ENCODE results near the gene SDK1. TPM values are rescaled to one million over a fixed set of nuclear protein-coding genes. Genes with fewer than 3 reads are reported as not detected.

SDK1 gene
- total and polyA plus RNA-seq, 4 donors, result 0.12 to 0.47 (median 0.36) TPM

DNA sequence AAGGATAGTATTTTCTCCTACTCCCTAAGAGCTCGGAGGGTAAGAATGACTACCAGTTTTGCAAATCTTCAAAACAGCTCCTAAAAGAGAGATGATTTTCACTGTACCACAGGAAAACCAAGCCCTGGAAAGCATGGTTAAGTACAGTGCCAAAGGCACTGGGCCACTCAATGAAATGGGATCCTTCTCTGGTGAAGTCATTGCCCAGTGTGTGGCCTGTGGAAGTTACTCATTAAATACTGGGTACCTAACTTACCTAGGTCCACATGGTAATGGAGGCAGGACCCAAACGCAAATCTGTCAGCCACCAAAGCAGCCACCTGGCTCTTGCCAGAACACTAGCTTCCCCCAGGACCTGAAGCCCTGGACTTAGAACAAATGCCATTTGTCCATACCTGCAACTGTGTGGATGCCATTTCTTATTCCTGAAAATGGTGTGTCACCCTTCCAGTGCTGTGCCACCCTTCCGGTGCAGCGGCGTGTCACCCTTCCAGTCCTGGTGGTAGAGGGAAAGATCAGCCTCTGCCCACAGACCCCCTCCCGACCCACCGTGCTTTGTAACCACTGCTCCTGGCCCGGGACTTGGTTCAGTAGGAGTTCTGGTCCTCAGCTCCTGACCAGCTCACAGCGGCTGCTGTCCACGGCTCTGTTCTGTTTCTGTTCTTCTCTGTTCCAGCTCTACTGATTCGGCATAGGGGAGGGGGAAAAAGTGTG, 659.2 kb downstream of the SDK1 start:
- WGBS, result 90% methylated on average over 11 of the region's 11 CpGs
- Histone ChIP-seq H3K4me1 (ENCODE audit: control insufficient read depth in 4 of 4, insufficient read depth in 4 of 4, low read length in 3 of 4) (no peaks in the 10 kb centered on the region), H3K4me3 (ENCODE audit: low read depth in 1 of 3, low read length in 3 of 3) (no peak overlapping the region), H3K36me3 (ENCODE audit: control insufficient read depth in 4 of 4, insufficient read depth in 3 of 4, low read depth in 1 of 4, low read length in 3 of 4) (no peaks in the 10 kb centered on the region), H3K27ac (ENCODE audit: low read depth in 1 of 2, low read length in 2 of 2) (no peak overlapping the region), H3K9me3 (ENCODE audit: control insufficient read depth in 4 of 4, low read length in 3 of 4) (peaks cover 0 to 3% (median 0%) of the 10 kb centered on the region in 4 donors), H3K27me3 (ENCODE audit: control insufficient read depth in 4 of 4, insufficient read depth in 4 of 4, low read length in 3 of 4) (no peaks in the 10 kb centered on the region), H3K9ac (ENCODE audit: low read depth in 1 of 2, low read length in 2 of 2) (no peak overlapping the region)
- DNase-seq (ENCODE audit: low spot score), result no peak
- TF ChIP-seq RXRA (IDR thresholded peaks at IDR 0.05) (no peak), HNF4A (conservative IDR thresholded peaks at IDR 0.05) (no peak), YY1 (IDR thresholded peaks at IDR 0.05) (no peak), HNF4G (IDR thresholded peaks at IDR 0.05) (no peak), FOXA2 (IDR thresholded peaks at IDR 0.05) (no peak), EGR1 (IDR thresholded peaks at IDR 0.05; ENCODE audit: low read depth in 2 of 2) (no peak), NR2F2 (IDR thresholded peaks at IDR 0.05) (no peak), GABPA (IDR thresholded peaks at IDR 0.05 in 1 of 2, conservative IDR thresholded peaks at IDR 0.05 in 1 of 2) (no peak), RAD21 (IDR thresholded peaks at IDR 0.05) (no peak), TAF1 (conservative IDR thresholded peaks at IDR 0.05) (no peak), JUND (IDR thresholded peaks at IDR 0.05) (no peak), FOXA1 (IDR thresholded peaks at IDR 0.05) (no peak), SP1 (IDR thresholded peaks at IDR 0.05) (no peak)
- TF ChIP-seq, protein P1, sequence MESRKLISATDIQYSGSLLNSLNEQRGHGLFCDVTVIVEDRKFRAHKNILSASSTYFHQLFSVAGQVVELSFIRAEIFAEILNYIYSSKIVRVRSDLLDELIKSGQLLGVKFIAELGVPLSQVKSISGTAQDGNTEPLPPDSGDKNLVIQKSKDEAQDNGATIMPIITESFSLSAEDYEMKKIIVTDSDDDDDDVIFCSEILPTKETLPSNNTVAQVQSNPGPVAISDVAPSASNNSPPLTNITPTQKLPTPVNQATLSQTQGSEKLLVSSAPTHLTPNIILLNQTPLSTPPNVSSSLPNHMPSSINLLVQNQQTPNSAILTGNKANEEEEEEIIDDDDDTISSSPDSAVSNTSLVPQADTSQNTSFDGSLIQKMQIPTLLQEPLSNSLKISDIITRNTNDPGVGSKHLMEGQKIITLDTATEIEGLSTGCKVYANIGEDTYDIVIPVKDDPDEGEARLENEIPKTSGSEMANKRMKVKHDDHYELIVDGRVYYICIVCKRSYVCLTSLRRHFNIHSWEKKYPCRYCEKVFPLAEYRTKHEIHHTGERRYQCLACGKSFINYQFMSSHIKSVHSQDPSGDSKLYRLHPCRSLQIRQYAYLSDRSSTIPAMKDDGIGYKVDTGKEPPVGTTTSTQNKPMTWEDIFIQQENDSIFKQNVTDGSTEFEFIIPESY (IDR thresholded peaks at IDR 0.05), result no peak
- TF ChIP-seq, protein P2, sequence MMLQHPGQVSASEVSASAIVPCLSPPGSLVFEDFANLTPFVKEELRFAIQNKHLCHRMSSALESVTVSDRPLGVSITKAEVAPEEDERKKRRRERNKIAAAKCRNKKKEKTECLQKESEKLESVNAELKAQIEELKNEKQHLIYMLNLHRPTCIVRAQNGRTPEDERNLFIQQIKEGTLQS (IDR thresholded peaks at IDR 0.05), result no peak
- TF ChIP-seq, protein P3, sequence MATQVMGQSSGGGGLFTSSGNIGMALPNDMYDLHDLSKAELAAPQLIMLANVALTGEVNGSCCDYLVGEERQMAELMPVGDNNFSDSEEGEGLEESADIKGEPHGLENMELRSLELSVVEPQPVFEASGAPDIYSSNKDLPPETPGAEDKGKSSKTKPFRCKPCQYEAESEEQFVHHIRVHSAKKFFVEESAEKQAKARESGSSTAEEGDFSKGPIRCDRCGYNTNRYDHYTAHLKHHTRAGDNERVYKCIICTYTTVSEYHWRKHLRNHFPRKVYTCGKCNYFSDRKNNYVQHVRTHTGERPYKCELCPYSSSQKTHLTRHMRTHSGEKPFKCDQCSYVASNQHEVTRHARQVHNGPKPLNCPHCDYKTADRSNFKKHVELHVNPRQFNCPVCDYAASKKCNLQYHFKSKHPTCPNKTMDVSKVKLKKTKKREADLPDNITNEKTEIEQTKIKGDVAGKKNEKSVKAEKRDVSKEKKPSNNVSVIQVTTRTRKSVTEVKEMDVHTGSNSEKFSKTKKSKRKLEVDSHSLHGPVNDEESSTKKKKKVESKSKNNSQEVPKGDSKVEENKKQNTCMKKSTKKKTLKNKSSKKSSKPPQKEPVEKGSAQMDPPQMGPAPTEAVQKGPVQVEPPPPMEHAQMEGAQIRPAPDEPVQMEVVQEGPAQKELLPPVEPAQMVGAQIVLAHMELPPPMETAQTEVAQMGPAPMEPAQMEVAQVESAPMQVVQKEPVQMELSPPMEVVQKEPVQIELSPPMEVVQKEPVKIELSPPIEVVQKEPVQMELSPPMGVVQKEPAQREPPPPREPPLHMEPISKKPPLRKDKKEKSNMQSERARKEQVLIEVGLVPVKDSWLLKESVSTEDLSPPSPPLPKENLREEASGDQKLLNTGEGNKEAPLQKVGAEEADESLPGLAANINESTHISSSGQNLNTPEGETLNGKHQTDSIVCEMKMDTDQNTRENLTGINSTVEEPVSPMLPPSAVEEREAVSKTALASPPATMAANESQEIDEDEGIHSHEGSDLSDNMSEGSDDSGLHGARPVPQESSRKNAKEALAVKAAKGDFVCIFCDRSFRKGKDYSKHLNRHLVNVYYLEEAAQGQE (IDR thresholded peaks at IDR 0.05), result no peak
- TF ChIP-seq, protein P4, sequence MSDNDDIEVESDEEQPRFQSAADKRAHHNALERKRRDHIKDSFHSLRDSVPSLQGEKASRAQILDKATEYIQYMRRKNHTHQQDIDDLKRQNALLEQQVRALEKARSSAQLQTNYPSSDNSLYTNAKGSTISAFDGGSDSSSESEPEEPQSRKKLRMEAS (IDR thresholded peaks at IDR 0.05), result no peak
- TF ChIP-seq, protein P5, sequence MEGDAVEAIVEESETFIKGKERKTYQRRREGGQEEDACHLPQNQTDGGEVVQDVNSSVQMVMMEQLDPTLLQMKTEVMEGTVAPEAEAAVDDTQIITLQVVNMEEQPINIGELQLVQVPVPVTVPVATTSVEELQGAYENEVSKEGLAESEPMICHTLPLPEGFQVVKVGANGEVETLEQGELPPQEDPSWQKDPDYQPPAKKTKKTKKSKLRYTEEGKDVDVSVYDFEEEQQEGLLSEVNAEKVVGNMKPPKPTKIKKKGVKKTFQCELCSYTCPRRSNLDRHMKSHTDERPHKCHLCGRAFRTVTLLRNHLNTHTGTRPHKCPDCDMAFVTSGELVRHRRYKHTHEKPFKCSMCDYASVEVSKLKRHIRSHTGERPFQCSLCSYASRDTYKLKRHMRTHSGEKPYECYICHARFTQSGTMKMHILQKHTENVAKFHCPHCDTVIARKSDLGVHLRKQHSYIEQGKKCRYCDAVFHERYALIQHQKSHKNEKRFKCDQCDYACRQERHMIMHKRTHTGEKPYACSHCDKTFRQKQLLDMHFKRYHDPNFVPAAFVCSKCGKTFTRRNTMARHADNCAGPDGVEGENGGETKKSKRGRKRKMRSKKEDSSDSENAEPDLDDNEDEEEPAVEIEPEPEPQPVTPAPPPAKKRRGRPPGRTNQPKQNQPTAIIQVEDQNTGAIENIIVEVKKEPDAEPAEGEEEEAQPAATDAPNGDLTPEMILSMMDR (IDR thresholded peaks at IDR 0.05; ENCODE audit: low read depth, low read length, missing input control), result no peak

Data from liver (tissue), 9 donors.